ENCODE results near the gene IGFBP4. TPM values are rescaled to one million over a fixed set of nuclear protein-coding genes. Genes with fewer than 3 reads are reported as not detected.

IGFBP4 gene
- total RNA-seq, 4 donors from 2014 or later, result 209 to 428 (median 281) TPM

DNA sequence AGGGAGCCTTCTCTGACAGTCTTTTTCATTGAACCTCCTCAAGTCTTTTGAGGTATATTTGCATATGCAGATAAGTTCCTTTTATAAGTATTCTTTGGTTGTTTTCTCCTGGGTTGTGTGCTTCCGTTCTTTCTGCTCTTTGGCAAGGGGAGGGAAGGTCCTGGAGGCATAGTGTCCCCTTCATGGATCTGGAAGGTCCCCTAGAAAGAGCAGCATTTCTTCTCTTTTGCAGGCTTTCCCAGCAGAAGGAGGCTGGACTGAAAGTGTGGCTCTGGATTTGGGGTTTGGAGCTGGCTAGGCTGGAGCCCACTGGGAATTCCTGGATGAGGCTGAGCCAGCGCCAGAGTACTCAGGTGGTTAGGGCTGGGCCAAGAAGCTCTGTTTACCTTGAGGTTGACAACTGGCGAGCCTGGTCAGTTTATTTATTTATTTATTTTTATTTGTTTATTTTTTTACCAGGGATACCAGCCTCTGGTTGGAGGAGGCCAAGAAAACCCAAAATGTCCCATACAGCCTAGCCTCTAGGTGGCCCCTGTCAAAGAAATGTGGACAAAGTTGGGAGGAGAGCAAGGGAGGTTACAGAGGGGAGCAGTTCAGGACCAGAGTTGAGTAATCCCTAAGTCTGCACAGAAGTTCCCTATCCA, 20.1 kb upstream of the IGFBP4 start:
- no peak overlapping the region for H3K27ac ChIP-seq
- peaks cover 0 to 19% (median 0%) of the 10 kb centered on the region in 3 donors for H3K4me1 ChIP-seq
- ATAC-seq, result no peak
- TF ChIP-seq EP300 (IDR thresholded peaks at IDR 0.05), result no peak
- TF ChIP-seq, protein P1, sequence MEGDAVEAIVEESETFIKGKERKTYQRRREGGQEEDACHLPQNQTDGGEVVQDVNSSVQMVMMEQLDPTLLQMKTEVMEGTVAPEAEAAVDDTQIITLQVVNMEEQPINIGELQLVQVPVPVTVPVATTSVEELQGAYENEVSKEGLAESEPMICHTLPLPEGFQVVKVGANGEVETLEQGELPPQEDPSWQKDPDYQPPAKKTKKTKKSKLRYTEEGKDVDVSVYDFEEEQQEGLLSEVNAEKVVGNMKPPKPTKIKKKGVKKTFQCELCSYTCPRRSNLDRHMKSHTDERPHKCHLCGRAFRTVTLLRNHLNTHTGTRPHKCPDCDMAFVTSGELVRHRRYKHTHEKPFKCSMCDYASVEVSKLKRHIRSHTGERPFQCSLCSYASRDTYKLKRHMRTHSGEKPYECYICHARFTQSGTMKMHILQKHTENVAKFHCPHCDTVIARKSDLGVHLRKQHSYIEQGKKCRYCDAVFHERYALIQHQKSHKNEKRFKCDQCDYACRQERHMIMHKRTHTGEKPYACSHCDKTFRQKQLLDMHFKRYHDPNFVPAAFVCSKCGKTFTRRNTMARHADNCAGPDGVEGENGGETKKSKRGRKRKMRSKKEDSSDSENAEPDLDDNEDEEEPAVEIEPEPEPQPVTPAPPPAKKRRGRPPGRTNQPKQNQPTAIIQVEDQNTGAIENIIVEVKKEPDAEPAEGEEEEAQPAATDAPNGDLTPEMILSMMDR (IDR thresholded peaks at IDR 0.05), result no peak
- no peak for TF ChIP-seq POLR2AphosphoS5 (IDR thresholded peaks at IDR 0.05)
- TF ChIP-seq POLR2A (IDR thresholded peaks at IDR 0.05), result no peak
- H3K9me3 ChIP-seq, result no peaks in the 10 kb centered on the region
- H3K4me3 ChIP-seq, result no peak overlapping the region
- WGBS, 2 donors (ENCODE audit: low coverage in 1 of 2), result 55 to 69% methylated on average over 2 to 3 of the region's 3 CpGs
- H3K36me3 ChIP-seq, result no peaks in the 10 kb centered on the region
- H3K27me3 ChIP-seq, result no peaks in the 10 kb centered on the region

DNA sequence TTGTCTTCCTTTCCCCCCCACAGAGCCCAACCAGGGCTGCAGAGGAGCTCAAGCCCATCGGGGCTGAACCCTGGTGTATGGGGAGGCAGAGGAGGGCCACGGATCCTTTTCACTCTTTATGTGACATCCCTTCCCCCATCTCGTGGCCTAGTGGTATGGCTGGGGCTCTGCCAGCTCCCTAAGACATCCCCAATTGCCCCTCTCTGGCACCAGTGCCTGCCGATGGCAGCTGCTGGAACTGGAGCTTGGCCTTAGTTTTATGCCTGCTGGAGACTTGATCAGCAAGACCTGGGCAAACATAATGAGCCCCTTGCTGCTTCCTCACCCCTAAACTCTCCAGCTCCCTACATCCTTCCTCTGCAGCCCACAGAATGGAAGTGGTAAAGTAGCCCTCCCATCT, 17.5 kb upstream of the IGFBP4 start:
- Histone ChIP-seq H3K4me3 (no peak overlapping the region), H3K9me3 (no peaks in the 10 kb centered on the region), H3K4me1 (no peaks in the 10 kb centered on the region), H3K27ac (no peak overlapping the region), H3K36me3 (no peaks in the 10 kb centered on the region), H3K27me3 (no peaks in the 10 kb centered on the region)
- no peak for ATAC-seq
- TF ChIP-seq EP300 (IDR thresholded peaks at IDR 0.05) (no peak), POLR2A (IDR thresholded peaks at IDR 0.05) (no peak), POLR2AphosphoS5 (IDR thresholded peaks at IDR 0.05) (no peak)
- TF ChIP-seq, protein P1 (IDR thresholded peaks at IDR 0.05), result no peak
- 53 to 63% methylated on average over 2 to 3 of the region's 4 CpGs for WGBS, 2 donors (ENCODE audit: low coverage in 1 of 2)

DNA sequence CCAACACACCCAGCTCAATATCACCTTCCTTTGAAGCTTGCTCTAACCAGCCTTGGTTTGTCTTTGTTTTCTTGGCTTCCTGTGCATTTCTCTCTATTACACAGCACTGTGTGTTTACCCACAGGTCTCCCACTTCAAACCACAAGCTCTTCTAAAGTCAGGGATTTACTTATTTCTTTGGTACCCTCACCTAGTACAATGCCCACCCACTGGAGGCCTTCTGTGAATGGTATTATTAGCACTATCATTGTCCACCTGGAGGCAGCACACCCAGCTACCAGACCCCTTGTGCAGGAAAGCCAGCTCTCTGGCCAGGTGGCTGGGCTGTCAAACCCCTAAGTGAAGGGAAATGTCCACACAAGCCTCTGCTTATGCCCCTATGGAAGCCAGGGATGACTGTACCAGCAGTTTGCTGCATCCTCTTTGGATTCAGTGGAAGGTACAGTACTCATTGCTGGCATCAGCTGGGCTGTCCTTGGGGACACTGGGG, 16.2 kb upstream of the IGFBP4 start:
- TF ChIP-seq, protein P1 (IDR thresholded peaks at IDR 0.05), result no peak
- no peak for TF ChIP-seq EP300 (IDR thresholded peaks at IDR 0.05)
- no peak for TF ChIP-seq POLR2AphosphoS5 (IDR thresholded peaks at IDR 0.05)
- no peak for TF ChIP-seq POLR2A (IDR thresholded peaks at IDR 0.05)
- Histone ChIP-seq H3K4me3 (no peak overlapping the region), H3K4me1 (no peaks in the 10 kb centered on the region), H3K9me3 (no peaks in the 10 kb centered on the region), H3K36me3 (no peaks in the 10 kb centered on the region), H3K27me3 (no peaks in the 10 kb centered on the region), H3K27ac (no peak overlapping the region)
- ATAC-seq, result no peak

DNA sequence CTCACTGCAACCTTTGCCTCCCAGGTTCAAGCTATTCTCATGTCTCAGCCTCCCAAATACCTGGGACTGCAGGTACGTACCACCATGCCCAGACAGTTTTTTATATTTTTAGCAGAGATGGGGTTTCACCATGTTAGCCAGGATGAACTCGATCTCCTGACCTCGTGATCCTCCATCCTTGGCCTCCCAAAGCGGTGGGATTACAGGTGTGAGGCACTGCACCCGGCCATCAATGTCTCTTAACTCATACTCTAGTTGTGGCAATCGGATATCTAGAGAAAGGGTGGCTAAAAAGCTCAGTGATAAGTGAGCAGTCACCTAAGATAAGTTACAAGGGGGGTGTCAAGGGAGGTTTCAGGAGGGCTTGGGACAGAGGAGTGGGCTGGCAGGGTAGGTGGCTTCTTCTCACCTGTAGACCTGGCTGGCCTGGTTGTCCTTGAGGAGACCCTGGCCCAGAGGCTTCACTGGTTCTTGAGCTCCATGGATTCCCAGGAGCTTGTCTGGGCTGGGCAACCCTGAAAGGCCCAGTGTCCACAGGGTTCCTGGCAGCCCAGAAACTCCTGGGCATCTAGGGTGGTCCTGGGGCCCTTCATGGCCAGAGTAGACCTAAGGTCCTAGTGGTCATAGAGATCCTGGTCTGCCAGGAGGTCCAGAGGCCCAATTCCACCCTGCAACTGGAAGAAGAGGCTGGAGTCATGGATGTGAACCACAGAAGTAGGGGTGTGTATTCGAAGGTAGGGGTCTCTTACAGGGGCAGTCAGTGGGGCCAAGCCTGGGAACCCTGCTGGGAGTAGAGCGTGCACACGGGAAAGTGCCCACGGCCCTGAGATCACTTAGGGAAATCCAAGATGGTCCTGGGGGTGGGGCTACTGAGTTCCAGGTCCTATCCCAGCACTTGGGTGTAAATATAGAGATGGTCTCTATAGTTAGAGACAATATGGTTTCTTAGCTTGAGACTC, 12.7 kb upstream of the IGFBP4 start:
- no peak for ATAC-seq
- Histone ChIP-seq H3K36me3 (no peaks in the 10 kb centered on the region), H3K27me3 (no peaks in the 10 kb centered on the region), H3K9me3 (no peaks in the 10 kb centered on the region), H3K4me1 (peaks cover 0 to 28% (median 14%) of the 10 kb centered on the region in 3 donors), H3K27ac (no peak overlapping the region), H3K4me3 (no peak overlapping the region)
- WGBS, 2 donors (ENCODE audit: low coverage in 1 of 2), result 87 to 91% methylated on average over 7 to 8 of the region's 10 CpGs
- TF ChIP-seq EP300 (IDR thresholded peaks at IDR 0.05) (no peak), POLR2AphosphoS5 (IDR thresholded peaks at IDR 0.05) (no peak), POLR2A (IDR thresholded peaks at IDR 0.05) (no peak)
- TF ChIP-seq, protein P1 (IDR thresholded peaks at IDR 0.05), result no peak
